ENCODE results near the gene GARIN5A. TPM values are rescaled to one million over a fixed set of nuclear protein-coding genes. Genes with fewer than 3 reads are reported as not detected.

Gene GARIN5A
- polyA plus RNA-seq, 1 donor (not counting 4 experiments of a cell fraction or from before 2014, with no cell fraction given) = 0.37 TPM

GRCh38 chr19:50509366-50509765 is 32.7 kb upstream of the GARIN5A start:
- Histone ChIP-seq H3K4me2 (ENCODE audit: control insufficient read depth, extremely low read depth, insufficient read depth, low read depth, low read length) (no peak overlapping the region), H3K9me3 (ENCODE audit: control insufficient read depth, low read depth, low read length) (no peaks in the 10 kb centered on the region), H3K36me3 (ENCODE audit: control insufficient read depth in 2 of 2, extremely low read depth in 1 of 2, insufficient read depth in 2 of 2, low read length in 2 of 2) (peaks cover 0 to 1% of the 10 kb centered on the region in 2 experiments), H3K9ac (ENCODE audit: control insufficient read depth, extremely low read depth, insufficient read depth, low read length) (no peak overlapping the region), H3K9me1 (ENCODE audit: control insufficient read depth, extremely low read depth, insufficient read depth, low read length) (no peaks in the 10 kb centered on the region), H3K27ac (ENCODE audit: control insufficient read depth, insufficient read depth, low read length) (no peak overlapping the region), H3K27me3 (ENCODE audit: control insufficient read depth, extremely low read depth, insufficient read depth, low read length) (peaks cover 3% of the 10 kb centered on the region), H3K79me2 (ENCODE audit: control insufficient read depth, insufficient read depth, low read length) (peaks cover 5% of the 10 kb centered on the region), H4K20me1 (ENCODE audit: control insufficient read depth, extremely low read depth, insufficient read depth, low read length) (no peaks in the 10 kb centered on the region), H3K4me3 (ENCODE audit: control insufficient read depth in 2 of 3, extremely low read depth in 1 of 3, insufficient read depth in 2 of 3, low read depth in 1 of 3, low read length in 3 of 3) (no peak overlapping the region), H3K4me1 (ENCODE audit: control insufficient read depth, extremely low read depth, insufficient read depth, low read length) (peaks cover 4% of the 10 kb centered on the region), H2AFZ (ENCODE audit: control insufficient read depth, low read length) (no peak overlapping the region)
- no peak for FAIRE-seq
- no peak for DNase-seq (ENCODE audit: low read depth, low spot score)
- TF ChIP-seq EZH2 (IDR thresholded peaks at IDR 0.05; ENCODE audit: low read length) (no peak), CTCF (optimal IDR thresholded peaks at IDR 0.05 in 1 of 3, IDR thresholded peaks at IDR 0.05 in 1 of 3, conservative IDR thresholded peaks at IDR 0.05 in 1 of 3; ENCODE audit: extremely low read depth in 1 of 3, insufficient read depth in 2 of 3, low read length in 3 of 3) (no peak)
- dilution Hi-C loops (cut with MboI; ENCODE audit: extremely low pct_ligation_motif_present, low sequenced_read_pairs) = no loop called here

GRCh38 chr19:50508843-50509190 is 32.2 kb upstream of the GARIN5A start:
- no peaks in the 10 kb centered on the region for H3K9me1 ChIP-seq (ENCODE audit: control insufficient read depth, extremely low read depth, insufficient read depth, low read length)
- no peak for TF ChIP-seq EZH2 (IDR thresholded peaks at IDR 0.05; ENCODE audit: low read length)
- H3K79me2 ChIP-seq (ENCODE audit: control insufficient read depth, insufficient read depth, low read length) = peaks cover 5% of the 10 kb centered on the region
- H3K4me1 ChIP-seq (ENCODE audit: control insufficient read depth, extremely low read depth, insufficient read depth, low read length) = peaks cover 4% of the 10 kb centered on the region
- dilution Hi-C loops (cut with MboI; ENCODE audit: extremely low pct_ligation_motif_present, low sequenced_read_pairs) = no loop called here
- no peak for FAIRE-seq
- no peak overlapping the region for H3K4me3 ChIP-seq (ENCODE audit: control insufficient read depth in 2 of 3, extremely low read depth in 1 of 3, insufficient read depth in 2 of 3, low read depth in 1 of 3, low read length in 3 of 3)
- peaks cover 0 to 1% of the 10 kb centered on the region in 2 experiments for H3K36me3 ChIP-seq (ENCODE audit: control insufficient read depth in 2 of 2, extremely low read depth in 1 of 2, insufficient read depth in 2 of 2, low read length in 2 of 2)
- no peak overlapping the region for H3K27ac ChIP-seq (ENCODE audit: control insufficient read depth, insufficient read depth, low read length)
- no peaks in the 10 kb centered on the region for H4K20me1 ChIP-seq (ENCODE audit: control insufficient read depth, extremely low read depth, insufficient read depth, low read length)
- H3K27me3 ChIP-seq (ENCODE audit: control insufficient read depth, extremely low read depth, insufficient read depth, low read length) = no peaks in the 10 kb centered on the region
- no peak for DNase-seq (ENCODE audit: low read depth, low spot score)
- H2AFZ ChIP-seq (ENCODE audit: control insufficient read depth, low read length) = no peak overlapping the region
- no peaks in the 10 kb centered on the region for H3K9me3 ChIP-seq (ENCODE audit: control insufficient read depth, low read depth, low read length)
- H3K9ac ChIP-seq (ENCODE audit: control insufficient read depth, extremely low read depth, insufficient read depth, low read length) = no peak overlapping the region
- H3K4me2 ChIP-seq (ENCODE audit: control insufficient read depth, extremely low read depth, insufficient read depth, low read depth, low read length) = no peak overlapping the region

GRCh38 chr19:50507376-50507775 is 30.7 kb upstream of the GARIN5A start:
- Histone ChIP-seq H4K20me1 (ENCODE audit: control insufficient read depth, extremely low read depth, insufficient read depth, low read length) (no peaks in the 10 kb centered on the region), H3K4me3 (ENCODE audit: control insufficient read depth in 2 of 3, extremely low read depth in 1 of 3, insufficient read depth in 2 of 3, low read depth in 1 of 3, low read length in 3 of 3) (no peak overlapping the region), H3K27ac (ENCODE audit: control insufficient read depth, insufficient read depth, low read length) (no peak overlapping the region), H3K4me1 (ENCODE audit: control insufficient read depth, extremely low read depth, insufficient read depth, low read length) (peaks cover 4% of the 10 kb centered on the region), H2AFZ (ENCODE audit: control insufficient read depth, low read length) (no peak overlapping the region), H3K4me2 (ENCODE audit: control insufficient read depth, extremely low read depth, insufficient read depth, low read depth, low read length) (no peak overlapping the region), H3K9ac (ENCODE audit: control insufficient read depth, extremely low read depth, insufficient read depth, low read length) (no peak overlapping the region), H3K79me2 (ENCODE audit: control insufficient read depth, insufficient read depth, low read length) (peaks cover 5% of the 10 kb centered on the region), H3K27me3 (ENCODE audit: control insufficient read depth, extremely low read depth, insufficient read depth, low read length) (no peaks in the 10 kb centered on the region), H3K9me1 (ENCODE audit: control insufficient read depth, extremely low read depth, insufficient read depth, low read length) (no peaks in the 10 kb centered on the region), H3K36me3 (ENCODE audit: control insufficient read depth in 2 of 2, extremely low read depth in 1 of 2, insufficient read depth in 2 of 2, low read length in 2 of 2) (peaks cover 0 to 1% of the 10 kb centered on the region in 2 experiments), H3K9me3 (ENCODE audit: control insufficient read depth, low read depth, low read length) (no peaks in the 10 kb centered on the region)
- no peak for FAIRE-seq
- TF ChIP-seq CTCF (optimal IDR thresholded peaks at IDR 0.05 in 1 of 3, IDR thresholded peaks at IDR 0.05 in 1 of 3, conservative IDR thresholded peaks at IDR 0.05 in 1 of 3; ENCODE audit: extremely low read depth in 1 of 3, insufficient read depth in 2 of 3, low read length in 3 of 3) (no peak), EZH2 (IDR thresholded peaks at IDR 0.05; ENCODE audit: low read length) (no peak)
- DNase-seq (ENCODE audit: low read depth, low spot score) = no peak
- dilution Hi-C loops (cut with MboI; ENCODE audit: extremely low pct_ligation_motif_present, low sequenced_read_pairs) = no loop called here
